T-helper 22 cell (primary cell): ENCODE data around the gene NTM.
"Not testable (repeated sequence)": the region's sequence is repeated elsewhere in the genome, so short reads cannot be mapped to it uniquely, and the experiment has no call there.

Experiments
- DNase-seq: peaks from one replicate; pipeline ENCODE4 v3.0.0-alpha.2; 2020; ENCODE audit warnings: low read depth

NTM gene

GRCh38 chr11:132047167-132047566 is 676.8 kb downstream of the NTM start:
- no peak for DNase-seq

- no peak for DNase-seq
These were observed 677.6 kb downstream of the NTM start for GRCh38 chr11:132048040-132048439.

- DNase-seq, result no peak
These were observed 678.8 kb downstream of the NTM start for GRCh38 chr11:132049205-132049604.

GRCh38 chr11:132050049-132050448 is 679.6 kb downstream of the NTM start:
- no peak for DNase-seq

- DNase-seq, result no peak
These were observed 680.3 kb downstream of the NTM start for GRCh38 chr11:132050577-132051165.

GRCh38 chr11:132051704-132052103 is 681.3 kb downstream of the NTM start:
- no peak for DNase-seq

- no peak for DNase-seq
These were observed 681.9 kb downstream of the NTM start for GRCh38 chr11:132052342-132052741.

GRCh38 chr11:132052904-132053303 is 682.5 kb downstream of the NTM start:
- no peak for DNase-seq

GRCh38 chr11:132054822-132055221 is 684.4 kb downstream of the NTM start:
- no peak for DNase-seq

- no peak for DNase-seq
These were observed 684.9 kb downstream of the NTM start for GRCh38 chr11:132055296-132055695.

GRCh38 chr11:132056689-132057088 is 686.3 kb downstream of the NTM start:
- no peak for DNase-seq

GRCh38 chr11:132057266-132057665 is 686.9 kb downstream of the NTM start:
- DNase-seq, result no peak

GRCh38 chr11:132058211-132058772 is 687.9 kb downstream of the NTM start:
- DNase-seq, result no peak

- no peak for DNase-seq
These were observed 690.2 kb downstream of the NTM start for GRCh38 chr11:132060567-132060966.

GRCh38 chr11:132062031-132062430 is 691.6 kb downstream of the NTM start:
- DNase-seq, result no peak

- DNase-seq, result no peak
These were observed 692.1 kb downstream of the NTM start for GRCh38 chr11:132062541-132062940.

- no peak for DNase-seq
These were observed 694.7 kb downstream of the NTM start for GRCh38 chr11:132064987-132065620.

GRCh38 chr11:132068556-132068955 is 698.1 kb downstream of the NTM start:
- no peak for DNase-seq

GRCh38 chr11:132069593-132069992 is 699.2 kb downstream of the NTM start:
- DNase-seq, result not testable (repeated sequence)

GRCh38 chr11:132070907-132071306 is 700.5 kb downstream of the NTM start:
- not testable (repeated sequence) for DNase-seq

GRCh38 chr11:132072044-132072857 is 701.8 kb downstream of the NTM start:
- DNase-seq, result no peak

GRCh38 chr11:132072858-132073211 is 702.4 kb downstream of the NTM start:
- no peak for DNase-seq

- no peak for DNase-seq
These were observed 703.4 kb downstream of the NTM start for GRCh38 chr11:132073787-132074186.
